Body of pancreas (tissue), 4 donors: Measurements from ENCODE around the gene CADM4.

Source experiments
- POLR2A ChIP-seq, 3 donors: fragments of 450-650 bp; IDR thresholded peaks; one replicate each; pipeline ENCODE4 v1.6.1; 2016; ENCODE audit warnings: antibody characterized with exemption in 3 of 3, mild to moderate bottlenecking in 2 of 3
- TF ChIP-seq, protein P1 (sequence below), 7 experiments: fragments of 450-650 bp in 4 of 7; fragments of 200-600 bp in 3 of 7; sonication (generic) in 3 of 7; IDR thresholded peaks; one replicate each; pipeline ENCODE4 v1.5.1; 2016 to 2019; ENCODE audit warnings: antibody characterized with exemption in 7 of 7

DNA sequence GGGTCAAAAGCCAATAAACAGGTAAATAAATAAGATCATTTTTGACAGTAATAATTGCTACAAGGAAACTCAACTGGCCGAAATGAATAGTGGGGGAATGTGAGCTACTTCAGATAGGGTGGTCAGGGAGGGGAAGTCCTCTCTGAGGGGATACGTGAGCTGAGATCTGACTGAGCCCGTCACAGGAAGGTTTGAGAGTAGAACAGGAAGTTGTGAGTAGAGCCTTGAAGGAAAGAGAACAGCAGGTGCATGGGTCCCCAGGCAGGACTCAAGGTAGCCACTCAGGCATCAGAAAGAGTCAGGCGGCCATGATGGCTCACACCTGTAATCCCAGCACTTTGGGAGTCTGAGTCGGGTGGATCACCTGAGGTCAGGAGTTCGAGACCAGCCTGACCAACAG, 50.0 kb downstream of the CADM4 start:
- TF ChIP-seq, protein P1, sequence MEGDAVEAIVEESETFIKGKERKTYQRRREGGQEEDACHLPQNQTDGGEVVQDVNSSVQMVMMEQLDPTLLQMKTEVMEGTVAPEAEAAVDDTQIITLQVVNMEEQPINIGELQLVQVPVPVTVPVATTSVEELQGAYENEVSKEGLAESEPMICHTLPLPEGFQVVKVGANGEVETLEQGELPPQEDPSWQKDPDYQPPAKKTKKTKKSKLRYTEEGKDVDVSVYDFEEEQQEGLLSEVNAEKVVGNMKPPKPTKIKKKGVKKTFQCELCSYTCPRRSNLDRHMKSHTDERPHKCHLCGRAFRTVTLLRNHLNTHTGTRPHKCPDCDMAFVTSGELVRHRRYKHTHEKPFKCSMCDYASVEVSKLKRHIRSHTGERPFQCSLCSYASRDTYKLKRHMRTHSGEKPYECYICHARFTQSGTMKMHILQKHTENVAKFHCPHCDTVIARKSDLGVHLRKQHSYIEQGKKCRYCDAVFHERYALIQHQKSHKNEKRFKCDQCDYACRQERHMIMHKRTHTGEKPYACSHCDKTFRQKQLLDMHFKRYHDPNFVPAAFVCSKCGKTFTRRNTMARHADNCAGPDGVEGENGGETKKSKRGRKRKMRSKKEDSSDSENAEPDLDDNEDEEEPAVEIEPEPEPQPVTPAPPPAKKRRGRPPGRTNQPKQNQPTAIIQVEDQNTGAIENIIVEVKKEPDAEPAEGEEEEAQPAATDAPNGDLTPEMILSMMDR (IDR thresholded peaks at IDR 0.05): no peak
- TF ChIP-seq POLR2A (IDR thresholded peaks at IDR 0.05): no peak
